ENCODE measurements around the gene EXTL2.
"Not testable (repeated sequence)": the region's sequence is repeated elsewhere in the genome, so short reads cannot be mapped to it uniquely, and the experiment has no call there.

The EXTL2 gene

DNA sequence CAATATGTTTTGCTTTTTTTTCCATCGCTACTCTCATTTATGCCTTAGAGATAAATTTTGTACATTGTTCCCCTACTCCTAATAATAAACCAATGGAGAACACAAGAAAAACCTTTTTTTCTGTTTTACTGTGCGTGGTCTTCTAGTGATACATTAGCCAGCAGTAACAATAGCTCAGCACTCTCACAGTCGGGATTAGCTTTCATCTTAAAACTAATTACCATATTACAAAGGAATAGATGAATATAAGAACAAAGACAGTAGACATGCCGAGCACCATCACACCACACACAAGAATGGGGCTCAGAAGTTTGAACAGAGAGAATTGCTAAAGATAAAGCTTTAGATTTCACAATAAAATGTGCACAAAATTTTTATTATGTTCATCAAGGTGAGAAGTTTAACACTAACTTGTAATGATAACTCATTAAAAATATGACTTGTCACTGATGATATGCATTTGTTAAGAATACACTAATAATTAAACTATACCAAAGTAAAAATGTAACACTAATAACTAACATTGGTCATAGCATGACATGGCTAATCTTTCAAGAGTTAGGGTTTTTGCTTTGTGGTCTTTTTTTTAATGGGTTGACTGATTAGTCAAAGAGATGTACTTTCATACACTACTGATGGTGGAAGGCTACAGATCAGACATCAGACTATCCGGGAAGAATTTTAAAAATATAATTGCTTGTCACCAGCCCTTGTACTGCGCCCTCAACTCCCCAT, 61.8 kb downstream of the EXTL2 start:
- peaks cover 4% of the 10 kb centered on the region for H3K9me3 ChIP-seq (ENCODE audit: control insufficient read depth, low read length)
- no peak overlapping the region for H3K9ac ChIP-seq (ENCODE audit: low read length)
- DNase-seq = no peak
- H3K14ac ChIP-seq (ENCODE audit: low read length in 2 of 2) = no peak overlapping the region
- no peak overlapping the region for H3K18ac ChIP-seq (ENCODE audit: low read depth in 1 of 2, low read length in 2 of 2)
- H2AFZ ChIP-seq (ENCODE audit: low read depth, low read length) = no peak overlapping the region
- H3K23ac ChIP-seq (ENCODE audit: low read length in 2 of 2) = no peak overlapping the region
- no peak overlapping the region for H3K4me3 ChIP-seq (ENCODE audit: insufficient read depth in 1 of 2, low read depth in 1 of 2, low read length in 2 of 2)
- no peak overlapping the region for H2AK5ac ChIP-seq (ENCODE audit: low read length, severe bottlenecking)
- no peak overlapping the region for H4K8ac ChIP-seq (ENCODE audit: low read length)
- H2BK15ac ChIP-seq (ENCODE audit: low read depth, poor library complexity, severe bottlenecking) = no peak overlapping the region
- no peak overlapping the region for H2BK5ac ChIP-seq (ENCODE audit: low read depth, low read length, poor library complexity, severe bottlenecking)
- H3K36me3 ChIP-seq (ENCODE audit: control insufficient read depth in 1 of 2, insufficient read depth in 2 of 2, low read depth in 1 of 2, low read length in 2 of 2) = no peaks in the 10 kb centered on the region
- no peak overlapping the region for H4K91ac ChIP-seq (ENCODE audit: low read length)
- no peak overlapping the region for H2BK12ac ChIP-seq (ENCODE audit: low read length in 2 of 2)
- no peak overlapping the region for H3K27ac ChIP-seq (ENCODE audit: low read length, poor library complexity, severe bottlenecking)
- H3K79me1 ChIP-seq (replicated peaks; ENCODE audit: low read length, poor library complexity, severe bottlenecking) = no peaks in the 10 kb centered on the region
- no peak overlapping the region for H2BK120ac ChIP-seq (ENCODE audit: low read depth, low read length)
- no peak overlapping the region for H3K4ac ChIP-seq (ENCODE audit: low read depth in 1 of 2, low read length in 2 of 2)
- WGBS = 93% methylated on average over 5 of the region's 6 CpGs
- no peaks in the 10 kb centered on the region for H3K27me3 ChIP-seq (ENCODE audit: control insufficient read depth in 1 of 2, insufficient read depth in 1 of 2, low read length in 2 of 2)
- no peaks in the 10 kb centered on the region for H3K4me1 ChIP-seq (ENCODE audit: control insufficient read depth, insufficient read depth, low read depth, low read length)
- no peak overlapping the region for H3K4me2 ChIP-seq (ENCODE audit: low read length, poor library complexity, severe bottlenecking)

DNA sequence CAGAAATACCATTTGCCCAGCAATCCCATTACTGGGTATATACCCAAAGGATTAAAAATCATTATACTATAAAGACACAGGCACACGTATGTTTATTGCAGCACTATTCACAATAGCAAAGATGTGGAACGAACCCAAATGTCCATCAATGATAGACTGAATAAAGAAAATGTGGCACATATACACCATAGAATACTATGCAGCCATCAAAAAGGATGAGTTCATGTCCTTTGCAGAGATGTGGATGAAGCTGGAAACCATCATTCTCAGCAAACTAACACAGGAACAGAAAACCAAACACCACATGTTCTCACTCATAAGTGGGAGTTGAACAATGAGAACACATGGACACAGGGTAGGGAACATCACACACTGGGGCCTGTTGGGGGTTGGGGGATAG, 69.0 kb downstream of the EXTL2 start:
- not testable (repeated sequence) for H3K23ac ChIP-seq (ENCODE audit: low read length in 2 of 2); H3K9ac ChIP-seq (ENCODE audit: low read length); H3K27ac ChIP-seq (ENCODE audit: low read length, poor library complexity, severe bottlenecking); H3K36me3 ChIP-seq (ENCODE audit: control insufficient read depth in 1 of 2, insufficient read depth in 2 of 2, low read depth in 1 of 2, low read length in 2 of 2); H2BK120ac ChIP-seq (ENCODE audit: low read depth, low read length); H3K14ac ChIP-seq (ENCODE audit: low read length in 2 of 2); H3K4me3 ChIP-seq (ENCODE audit: insufficient read depth in 1 of 2, low read depth in 1 of 2, low read length in 2 of 2); H3K4ac ChIP-seq (ENCODE audit: low read depth in 1 of 2, low read length in 2 of 2); H3K4me2 ChIP-seq (ENCODE audit: low read length, poor library complexity, severe bottlenecking); H4K8ac ChIP-seq (ENCODE audit: low read length); H2BK5ac ChIP-seq (ENCODE audit: low read depth, low read length, poor library complexity, severe bottlenecking); H3K79me1 ChIP-seq (replicated peaks; ENCODE audit: low read length, poor library complexity, severe bottlenecking); H4K91ac ChIP-seq (ENCODE audit: low read length); H2BK12ac ChIP-seq (ENCODE audit: low read length in 2 of 2); H2AFZ ChIP-seq (ENCODE audit: low read depth, low read length); H2AK5ac ChIP-seq (ENCODE audit: low read length, severe bottlenecking); H3K4me1 ChIP-seq (ENCODE audit: control insufficient read depth, insufficient read depth, low read depth, low read length); DNase-seq; H2BK15ac ChIP-seq (ENCODE audit: low read depth, poor library complexity, severe bottlenecking); H3K27me3 ChIP-seq (ENCODE audit: control insufficient read depth in 1 of 2, insufficient read depth in 1 of 2, low read length in 2 of 2); H3K18ac ChIP-seq (ENCODE audit: low read depth in 1 of 2, low read length in 2 of 2)
- H3K9me3 ChIP-seq (ENCODE audit: control insufficient read depth, low read length) = peaks cover 16% of the 10 kb centered on the region
- 86% methylated on average over 1 of the region's 2 CpGs for WGBS

Data from mesenchymal stem cell (in vitro differentiated cells and primary cell).